MCF 10A (cell line): ENCODE results near the gene CAVIN1. TPM values are rescaled to one million over a fixed set of nuclear protein-coding genes. Genes with fewer than 3 reads are reported as not detected.
"Not testable (repeated sequence)": the region's sequence is repeated elsewhere in the genome, so short reads cannot be mapped to it uniquely, and the experiment has no call there.

Source experiments
- BruUV-seq: library from RNA; stranded (reverse); fragments of 400-500 nt; replicated peaks from 2 replicates; lab custom pipeline; 2021; lab: Mats Ljungman, UMichigan
- CTCF ChIA-PET: fragments of 300-600 bp; sonication (Branson Sonifier 250); formaldehyde crosslinking; extraction: SDS; loops from one replicate; lab custom pipeline; 2021; ENCODE audit warnings: antibody characterized with exemption, inconsistent platforms; lab: Yijun Ruan, JAX
- POLR2A ChIA-PET: fragments of 300-600, 350-650 bp; sonication (Branson Sonifier 250); formaldehyde crosslinking; extraction: SDS; loops from one replicate; lab custom pipeline; 2020; ENCODE audit warnings: antibody characterized with exemption, inconsistent platforms; lab: Yijun Ruan, JAX
- DNase-seq: peaks from one replicate; pipeline ENCODE4 v3.0.0-alpha.2; 2018; ENCODE audit not compliant: unreplicated experiment
- H3K27ac Mint-ChIP-seq: one replicate; pipeline ENCODE4 v1.8.0; 2022; ENCODE audit warnings: mild to moderate bottlenecking, low read depth, mixed read lengths; ENCODE audit not compliant: unreplicated experiment
- H3K27me3 Mint-ChIP-seq: one replicate; pipeline ENCODE4 v1.8.0; 2022; ENCODE audit warnings: mixed read lengths; ENCODE audit not compliant: insufficient read depth, unreplicated experiment
- H3K36me3 Mint-ChIP-seq: one replicate; pipeline ENCODE4 v1.8.0; 2022; ENCODE audit warnings: mild to moderate bottlenecking, moderate library complexity, mixed read lengths; ENCODE audit not compliant: insufficient read depth, unreplicated experiment
- H3K4me1 Mint-ChIP-seq: one replicate; pipeline ENCODE4 v1.8.0; 2022; ENCODE audit warnings: mixed read lengths; ENCODE audit not compliant: insufficient read depth, unreplicated experiment
- H3K4me3 Mint-ChIP-seq: one replicate; pipeline ENCODE4 v1.8.0; 2022; ENCODE audit warnings: mild to moderate bottlenecking, moderate library complexity, mixed read lengths; ENCODE audit not compliant: unreplicated experiment
- H3K9me3 Mint-ChIP-seq: one replicate; pipeline ENCODE4 v1.8.0; 2022; ENCODE audit warnings: mixed read lengths; ENCODE audit not compliant: unreplicated experiment
- CTCF ChIP-seq: fragments of 200-600 bp; IDR thresholded peaks from one replicate; pipeline ENCODE4 v1.8.0; 2022; ENCODE audit warnings: antibody characterized with exemption, mild to moderate bottlenecking; ENCODE audit not compliant: unreplicated experiment
- intact Hi-C: fragments of 100-400 bp; cut with micrococcal nuclease; formaldehyde crosslinking; loops from 2 replicates; pipeline ENCODE4 v1.14.1; 2022
- total RNA-seq: library from RNA; stranded (reverse); gene quantifications from 2 replicates; pipeline ENCODE4 v1.2.3, GENCODE V29; 2022

Gene CAVIN1
- total RNA-seq, 1 experiment from 2014 or later: 143 TPM

DNA sequence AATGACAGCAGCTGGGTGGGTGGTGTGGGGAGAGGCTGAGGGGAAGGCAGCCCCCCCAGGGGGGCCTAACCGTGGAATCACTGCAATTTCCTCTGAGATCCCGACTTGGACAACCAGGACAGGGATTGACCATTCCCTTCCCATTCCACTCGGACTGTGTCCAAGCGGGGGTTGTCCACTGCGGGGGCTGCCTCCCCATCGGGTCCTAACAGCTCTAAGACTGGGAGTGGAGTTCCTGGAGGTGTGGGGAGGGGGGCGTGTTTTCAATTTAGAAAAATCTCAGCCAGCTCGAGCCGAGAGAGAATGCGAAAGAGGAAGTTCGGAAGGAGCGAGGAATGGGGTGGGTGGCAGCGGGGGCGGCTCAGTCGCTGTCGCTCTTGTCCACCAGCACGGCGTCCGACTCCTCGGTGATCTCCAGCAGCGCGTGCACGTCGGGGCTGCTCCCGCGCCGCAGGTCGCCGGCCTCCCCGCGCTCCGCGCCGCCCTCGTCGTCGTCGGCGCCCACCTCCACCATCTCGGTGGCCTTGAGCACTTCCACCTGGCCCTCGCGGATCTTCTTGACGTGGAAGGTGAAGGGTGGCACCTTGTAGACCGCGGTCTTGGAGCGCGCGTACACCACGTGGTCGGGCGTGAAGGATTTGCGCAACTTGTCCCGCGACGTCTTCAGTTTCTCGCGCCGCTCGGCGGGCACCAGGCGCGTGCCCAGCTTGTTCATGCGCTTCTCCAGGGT is 18.6 kb downstream of the CAVIN1 start:
- intact Hi-C loops: no loop called here
- POLR2A ChIA-PET: interaction anchor here (1.2 kb wide), 1 partner anchor 16 kb away, joined by 4 read pairs; the partner anchor contains the start of gene STAT3
- Mint-ChIP-seq H3K27ac (peak overlapping the region; percentile 27), H3K4me1 (peaks cover 17% of the 10 kb centered on the region), H3K27me3 (no peaks in the 10 kb centered on the region), H3K36me3 (peaks cover 46% of the 10 kb centered on the region), H3K9me3 (no peaks in the 10 kb centered on the region), H3K4me3 (no peak overlapping the region)
- no peak for TF ChIP-seq CTCF
- BruUV-seq: no TSS peak
- no peak for DNase-seq
- CTCF ChIA-PET: interaction anchor here (3.4 to 3.6 kb wide), 2 partner anchors 80 to 83 kb away, joined by 13 to 25 read pairs; no protein-coding TSS in a partner anchor

DNA sequence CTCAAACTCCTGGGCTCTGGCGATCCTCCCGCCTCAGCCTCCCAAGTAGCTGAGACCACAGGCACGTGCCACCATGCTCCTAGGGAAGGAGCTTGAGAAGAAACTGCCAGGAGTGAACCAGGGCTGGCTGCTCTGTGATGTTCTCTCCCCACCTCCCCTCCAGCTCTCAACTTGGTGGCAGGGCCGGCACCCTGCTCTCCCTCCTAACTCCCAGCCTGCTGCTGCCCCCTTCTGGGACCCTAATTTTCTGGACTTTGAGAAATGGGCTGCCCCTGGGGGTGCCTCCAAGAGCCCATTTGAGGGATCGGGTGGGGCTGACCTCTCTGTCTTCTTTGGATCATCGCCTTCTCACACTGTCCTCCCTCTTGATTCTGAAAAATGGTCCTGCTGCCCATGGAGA is 19.9 kb downstream of the CAVIN1 start:
- Mint-ChIP-seq H3K9me3 (no peaks in the 10 kb centered on the region), H3K4me3 (no peak overlapping the region), H3K36me3 (peaks cover 46% of the 10 kb centered on the region), H3K4me1 (peaks cover 21% of the 10 kb centered on the region), H3K27me3 (no peaks in the 10 kb centered on the region), H3K27ac (no peak overlapping the region)
- intact Hi-C loops: no loop called here
- POLR2A ChIA-PET: interaction anchor here (0.6 to 1.5 kb wide), 4 partner anchors 16 to 61 kb away, joined by 3 to 8 read pairs (median 4); partner anchors contain the start of gene CAVIN1
- no peak for TF ChIP-seq CTCF
- DNase-seq: no peak
- no TSS peak for BruUV-seq
- CTCF ChIA-PET: interaction anchor here (0.6 to 3.6 kb wide), 5 partner anchors 23 to 283 kb away, joined by 3 to 13 read pairs (median 4); no protein-coding TSS in a partner anchor

DNA sequence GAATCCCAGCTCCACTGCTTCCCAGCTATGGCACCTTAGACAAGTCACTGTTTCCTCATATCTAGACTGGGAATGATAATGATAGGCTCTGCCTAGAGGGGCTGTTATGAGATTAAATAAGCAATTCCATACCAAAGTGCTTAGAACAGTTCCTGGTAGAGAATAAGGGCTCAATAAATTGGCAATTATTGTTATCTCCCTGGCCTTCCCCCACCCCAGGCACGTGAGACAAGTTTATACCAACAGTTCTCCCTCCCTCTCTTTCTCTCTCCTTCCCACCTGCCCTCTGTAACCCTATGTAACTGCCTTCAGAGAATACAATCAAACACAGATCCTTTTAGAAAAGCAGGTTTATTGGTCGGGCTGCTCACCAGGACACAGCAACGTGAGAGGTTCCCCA is 20.9 kb downstream of the CAVIN1 start:
- H3K27ac Mint-ChIP-seq: peak overlapping the region; percentile 63
- intact Hi-C loops: no loop called here
- CTCF ChIA-PET: interaction anchor here (0.6 to 1.2 kb wide), 2 partner anchors 282 to 1268 kb away, joined by 3 to 5 read pairs; no protein-coding TSS in a partner anchor
- no peak for DNase-seq
- H3K4me3 Mint-ChIP-seq: no peak overlapping the region
- TF ChIP-seq CTCF: no peak
- peaks cover 46% of the 10 kb centered on the region for H3K36me3 Mint-ChIP-seq
- BruUV-seq: no TSS peak
- POLR2A ChIA-PET: interaction anchor here (1.5 kb wide), 2 partner anchors 15 to 21 kb away, joined by 3 to 8 read pairs; partner anchors contain the start of gene CAVIN1
- H3K27me3 Mint-ChIP-seq: no peaks in the 10 kb centered on the region
- no peaks in the 10 kb centered on the region for H3K9me3 Mint-ChIP-seq
- H3K4me1 Mint-ChIP-seq: peaks cover 11% of the 10 kb centered on the region

- intact Hi-C loops, DNase-seq, H3K4me3 Mint-ChIP-seq, H3K27me3 Mint-ChIP-seq, H3K27ac Mint-ChIP-seq, H3K4me1 Mint-ChIP-seq, BruUV-seq, H3K9me3 Mint-ChIP-seq: not testable (repeated sequence)
- ChIA-PET CTCF (interaction anchor here (1.1 kb wide), 1 partner anchor 36 kb away, joined by 3 read pairs; no protein-coding TSS in a partner anchor), POLR2A (interaction anchor here (0.7 to 4.0 kb wide), 4 partner anchors 9 to 75 kb away, joined by 3 to 37 read pairs (median 4); partner anchors contain the start of gene STAT3)
- H3K36me3 Mint-ChIP-seq: peaks cover 42% of the 10 kb centered on the region
Observed at GRCh38 chr17:42400844-42401375, 22.1 kb downstream of the CAVIN1 start.
